SU-DHL-6 (cell line): ENCODE results near the gene B4GALNT3.

Source experiments
- EZH2phosphoT487 ChIP-seq: fragments of 200-600 bp; sonication (generic), shearing (Covaris generic); conservative IDR thresholded peaks from 2 replicates; pipeline ENCODE4 v1.6.1; 2018; ENCODE audit warnings: mild to moderate bottlenecking, antibody characterized with exemption, low read length, moderate library complexity, mixed read lengths
- TF ChIP-seq, protein P1 (sequence below): fragments of 200-600 bp; sonication (generic); IDR thresholded peaks from one replicate; pipeline ENCODE4 v1.5.1; 2017; ENCODE audit warnings: antibody characterized with exemption, mild to moderate bottlenecking, low read length, moderate library complexity; ENCODE audit not compliant: insufficient read depth, poor library complexity, severe bottlenecking

DNA sequence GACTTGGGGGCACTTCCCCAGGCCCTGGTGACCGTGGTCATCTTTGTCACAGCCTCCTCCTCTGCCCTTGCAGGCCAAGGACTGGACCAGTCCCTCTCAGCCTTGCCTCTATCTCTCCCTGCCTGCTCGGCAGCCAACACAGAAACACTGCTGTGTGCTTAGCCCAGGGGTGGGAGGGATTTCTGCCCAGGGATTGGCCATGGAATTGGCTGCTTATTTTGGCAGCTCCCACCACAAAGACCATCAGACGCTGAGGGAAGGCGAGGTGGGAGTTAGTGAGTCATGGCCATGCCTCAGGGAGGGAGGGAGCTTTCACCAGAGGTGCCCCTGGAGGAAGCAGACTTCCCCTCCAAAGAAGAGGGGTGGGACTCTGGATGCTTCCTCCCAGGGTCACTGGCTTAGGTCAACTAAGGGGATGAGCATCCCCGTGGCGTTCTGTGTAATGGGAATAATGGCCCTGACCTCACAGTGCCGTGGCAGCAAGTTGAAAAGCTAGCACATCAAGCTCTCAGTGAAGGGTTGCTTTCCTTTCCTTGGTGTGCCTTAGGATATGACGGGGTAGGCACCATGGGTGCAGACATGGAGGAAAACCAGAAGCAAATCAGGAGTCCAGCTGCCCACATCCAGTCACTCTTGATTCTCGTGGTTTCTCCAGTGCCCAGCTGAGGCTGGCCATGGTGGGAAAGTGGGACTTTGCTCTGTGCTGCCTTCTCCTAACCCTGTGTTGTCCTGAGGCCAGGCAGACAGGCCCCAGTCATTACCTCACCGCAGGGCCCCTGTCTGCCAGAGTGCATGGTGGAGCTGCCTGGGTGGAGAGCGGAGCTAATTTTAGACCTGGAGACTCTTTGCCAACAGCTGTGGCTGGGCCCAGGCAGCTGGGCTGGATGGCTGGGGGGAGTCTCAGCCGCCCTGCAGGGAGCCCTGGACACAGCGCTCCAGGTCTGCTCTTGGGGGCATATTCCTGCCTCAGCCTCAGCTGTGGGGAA lies 21.4 kb downstream of the B4GALNT3 start:
- TF ChIP-seq, protein P1, sequence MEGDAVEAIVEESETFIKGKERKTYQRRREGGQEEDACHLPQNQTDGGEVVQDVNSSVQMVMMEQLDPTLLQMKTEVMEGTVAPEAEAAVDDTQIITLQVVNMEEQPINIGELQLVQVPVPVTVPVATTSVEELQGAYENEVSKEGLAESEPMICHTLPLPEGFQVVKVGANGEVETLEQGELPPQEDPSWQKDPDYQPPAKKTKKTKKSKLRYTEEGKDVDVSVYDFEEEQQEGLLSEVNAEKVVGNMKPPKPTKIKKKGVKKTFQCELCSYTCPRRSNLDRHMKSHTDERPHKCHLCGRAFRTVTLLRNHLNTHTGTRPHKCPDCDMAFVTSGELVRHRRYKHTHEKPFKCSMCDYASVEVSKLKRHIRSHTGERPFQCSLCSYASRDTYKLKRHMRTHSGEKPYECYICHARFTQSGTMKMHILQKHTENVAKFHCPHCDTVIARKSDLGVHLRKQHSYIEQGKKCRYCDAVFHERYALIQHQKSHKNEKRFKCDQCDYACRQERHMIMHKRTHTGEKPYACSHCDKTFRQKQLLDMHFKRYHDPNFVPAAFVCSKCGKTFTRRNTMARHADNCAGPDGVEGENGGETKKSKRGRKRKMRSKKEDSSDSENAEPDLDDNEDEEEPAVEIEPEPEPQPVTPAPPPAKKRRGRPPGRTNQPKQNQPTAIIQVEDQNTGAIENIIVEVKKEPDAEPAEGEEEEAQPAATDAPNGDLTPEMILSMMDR: no peak
- no peak for TF ChIP-seq EZH2phosphoT487
